Measurements from ENCODE around the gene PLXNB3. TPM values are rescaled to one million over a fixed set of nuclear protein-coding genes. Genes with fewer than 3 reads are reported as not detected.

Gene PLXNB3
- total RNA-seq, 1 experiment from 2014 or later: 41.4 TPM

DNA sequence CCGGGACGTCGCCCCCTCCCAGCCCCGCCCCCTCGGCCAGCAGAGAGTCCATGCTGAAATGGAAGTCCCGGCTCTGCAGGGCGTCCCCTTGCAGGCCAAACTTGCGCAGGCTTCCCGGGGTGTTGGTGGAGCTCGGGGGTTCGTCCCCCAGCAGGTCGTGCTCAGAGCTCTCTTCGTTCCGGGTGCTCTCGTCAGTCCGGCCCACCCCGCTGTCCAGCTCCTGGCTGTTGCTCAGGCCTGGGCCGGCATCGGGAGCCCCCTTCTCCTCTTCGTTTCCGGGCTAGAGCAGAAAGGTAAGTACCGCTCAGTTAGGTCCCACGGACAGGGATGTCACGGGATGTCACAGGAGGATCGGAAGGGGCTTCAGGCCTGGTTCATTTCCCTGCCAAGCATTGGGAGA is 40.6 kb downstream of the PLXNB3 start:
- Histone ChIP-seq H2AFZ (no peak overlapping the region), H3F3A (ENCODE audit: insufficient read depth, low read depth) (no peaks in the 10 kb centered on the region), H4K20me1 (ENCODE audit: insufficient read depth) (no peaks in the 10 kb centered on the region), H3K4me1 (replicated peaks; ENCODE audit: insufficient read depth) (no peaks in the 10 kb centered on the region), H3K4me3 (no peak overlapping the region), H3K36me3 (ENCODE audit: low read depth) (no peaks in the 10 kb centered on the region), H3K79me2 (ENCODE audit: low read depth) (no peaks in the 10 kb centered on the region), H3K9me2 (ENCODE audit: insufficient read depth) (no peaks in the 10 kb centered on the region), H3K4me2 (no peak overlapping the region), H3K9me3 (ENCODE audit: insufficient read depth, low read depth) (no peaks in the 10 kb centered on the region), H3K27ac (no peak overlapping the region), H3K27me3 (ENCODE audit: insufficient read depth, low read depth) (0 out of 2 replicates have a peak, but pooled peaks cover 8% of the 10 kb centered on the region)
- no TSS peak for BruUV-seq (replicated peaks)
- intact Hi-C loops (cut with micrococcal nuclease; ENCODE audit: unreplicated experiment): no loop called here
- DNase-seq: no peak
- TF ChIP-seq, protein P1, sequence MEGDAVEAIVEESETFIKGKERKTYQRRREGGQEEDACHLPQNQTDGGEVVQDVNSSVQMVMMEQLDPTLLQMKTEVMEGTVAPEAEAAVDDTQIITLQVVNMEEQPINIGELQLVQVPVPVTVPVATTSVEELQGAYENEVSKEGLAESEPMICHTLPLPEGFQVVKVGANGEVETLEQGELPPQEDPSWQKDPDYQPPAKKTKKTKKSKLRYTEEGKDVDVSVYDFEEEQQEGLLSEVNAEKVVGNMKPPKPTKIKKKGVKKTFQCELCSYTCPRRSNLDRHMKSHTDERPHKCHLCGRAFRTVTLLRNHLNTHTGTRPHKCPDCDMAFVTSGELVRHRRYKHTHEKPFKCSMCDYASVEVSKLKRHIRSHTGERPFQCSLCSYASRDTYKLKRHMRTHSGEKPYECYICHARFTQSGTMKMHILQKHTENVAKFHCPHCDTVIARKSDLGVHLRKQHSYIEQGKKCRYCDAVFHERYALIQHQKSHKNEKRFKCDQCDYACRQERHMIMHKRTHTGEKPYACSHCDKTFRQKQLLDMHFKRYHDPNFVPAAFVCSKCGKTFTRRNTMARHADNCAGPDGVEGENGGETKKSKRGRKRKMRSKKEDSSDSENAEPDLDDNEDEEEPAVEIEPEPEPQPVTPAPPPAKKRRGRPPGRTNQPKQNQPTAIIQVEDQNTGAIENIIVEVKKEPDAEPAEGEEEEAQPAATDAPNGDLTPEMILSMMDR (conservative IDR thresholded peaks at IDR 0.05): no peak
- TF ChIP-seq EZH2 (IDR thresholded peaks at IDR 0.05; ENCODE audit: low read depth): no peak
- ChIA-PET CTCF (no interaction called here), POLR2A (ENCODE audit: unreplicated experiment) (no interaction called here)

DNA sequence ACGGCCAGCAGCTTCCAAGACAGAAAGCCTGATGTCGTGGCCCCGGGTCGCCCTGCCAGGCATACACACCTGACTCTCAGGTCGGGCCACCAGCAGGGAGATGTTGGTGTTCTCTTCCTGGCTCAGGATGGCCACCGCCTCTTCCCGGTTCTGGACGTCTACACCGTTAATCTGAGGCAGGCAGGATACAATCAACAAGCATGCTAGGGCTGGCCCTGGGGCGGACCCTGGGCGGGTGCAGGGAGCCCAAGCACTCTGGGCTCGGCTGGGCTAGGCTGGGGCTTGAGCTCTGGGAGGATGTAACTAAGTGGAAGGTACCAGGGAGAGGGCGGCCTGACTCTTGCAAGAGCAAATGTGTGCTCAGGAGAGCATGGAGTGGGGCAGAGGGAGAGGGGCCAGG is 41.4 kb downstream of the PLXNB3 start:
- POLR2A ChIA-PET (ENCODE audit: unreplicated experiment): no interaction called here
- Histone ChIP-seq H3K27ac (no peak overlapping the region), H3F3A (ENCODE audit: insufficient read depth, low read depth) (no peaks in the 10 kb centered on the region), H2AFZ (no peak overlapping the region), H3K27me3 (ENCODE audit: insufficient read depth, low read depth) (0 out of 2 replicates have a peak, but pooled peaks cover 15% of the 10 kb centered on the region), H3K4me1 (replicated peaks; ENCODE audit: insufficient read depth) (no peaks in the 10 kb centered on the region), H3K4me3 (no peak overlapping the region), H3K9me2 (ENCODE audit: insufficient read depth) (no peaks in the 10 kb centered on the region), H4K20me1 (ENCODE audit: insufficient read depth) (no peaks in the 10 kb centered on the region), H3K36me3 (ENCODE audit: low read depth) (no peaks in the 10 kb centered on the region), H3K79me2 (ENCODE audit: low read depth) (no peaks in the 10 kb centered on the region), H3K9me3 (ENCODE audit: insufficient read depth, low read depth) (no peaks in the 10 kb centered on the region), H3K4me2 (no peak overlapping the region)
- CTCF ChIA-PET: no interaction called here
- no TSS peak for BruUV-seq (replicated peaks)
- DNase-seq: no peak
- intact Hi-C loops (cut with micrococcal nuclease; ENCODE audit: unreplicated experiment): no loop called here
- TF ChIP-seq, protein P1 (conservative IDR thresholded peaks at IDR 0.05): no peak
- no peak for TF ChIP-seq EZH2 (IDR thresholded peaks at IDR 0.05; ENCODE audit: low read depth)

DNA sequence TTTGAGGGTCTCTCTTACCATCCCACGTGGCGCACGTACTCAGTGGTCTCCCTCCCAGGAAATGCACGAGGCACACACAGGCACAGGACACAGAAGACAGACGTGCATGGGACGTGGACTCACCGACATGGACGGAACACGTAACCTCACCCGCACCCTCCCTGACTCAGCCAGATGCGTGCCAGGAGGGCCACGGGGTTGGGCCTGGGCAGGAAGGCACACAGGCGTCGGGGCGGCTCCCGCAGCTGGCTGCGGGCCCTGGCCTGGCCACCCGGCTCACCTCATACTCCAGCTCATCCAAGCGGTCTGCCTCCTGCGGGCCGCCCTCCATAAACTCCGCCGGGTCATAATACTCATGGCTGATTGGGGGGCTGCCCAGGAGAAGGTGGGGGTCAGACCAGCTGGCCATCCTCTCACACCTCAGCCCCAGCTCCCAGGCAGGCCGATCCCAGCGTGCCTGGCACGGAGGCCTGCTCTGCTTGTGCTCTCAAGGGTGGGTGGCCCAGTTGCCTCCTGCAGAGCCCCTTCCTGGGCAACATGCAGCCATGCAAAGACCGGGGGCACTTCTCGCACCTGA is 43.0 kb downstream of the PLXNB3 start:
- no peaks in the 10 kb centered on the region for H3K36me3 ChIP-seq (ENCODE audit: low read depth)
- peaks cover 32% of the 10 kb centered on the region; the same call in 1 of the 2 replicates for H3K27me3 ChIP-seq (ENCODE audit: insufficient read depth, low read depth)
- H3K4me1 ChIP-seq (replicated peaks; ENCODE audit: insufficient read depth): no peaks in the 10 kb centered on the region
- no peaks in the 10 kb centered on the region for H3K9me2 ChIP-seq (ENCODE audit: insufficient read depth)
- H3K4me2 ChIP-seq: no peak overlapping the region
- no peak overlapping the region for H3K27ac ChIP-seq
- POLR2A ChIA-PET (ENCODE audit: unreplicated experiment): no interaction called here
- no peaks in the 10 kb centered on the region for H3K79me2 ChIP-seq (ENCODE audit: low read depth)
- no peak overlapping the region for H2AFZ ChIP-seq
- CTCF ChIA-PET: no interaction called here
- intact Hi-C loops (cut with micrococcal nuclease; ENCODE audit: unreplicated experiment): no loop called here
- no peak for TF ChIP-seq EZH2 (IDR thresholded peaks at IDR 0.05; ENCODE audit: low read depth)
- TF ChIP-seq, protein P1 (conservative IDR thresholded peaks at IDR 0.05): no peak
- BruUV-seq (replicated peaks): no TSS peak
- no peak for DNase-seq
- H4K20me1 ChIP-seq (ENCODE audit: insufficient read depth): no peaks in the 10 kb centered on the region
- no peak overlapping the region for H3K4me3 ChIP-seq
- no peaks in the 10 kb centered on the region for H3F3A ChIP-seq (ENCODE audit: insufficient read depth, low read depth)
- H3K9me3 ChIP-seq (ENCODE audit: insufficient read depth, low read depth): no peaks in the 10 kb centered on the region
